Astrocyte (in vitro differentiated cells and primary cell): ENCODE data around the gene KRTAP5-5. TPM values are rescaled to one million over a fixed set of nuclear protein-coding genes. Genes with fewer than 3 reads are reported as not detected.
"Not testable (repeated sequence)": the region's sequence is repeated elsewhere in the genome, so short reads cannot be mapped to it uniquely, and the experiment has no call there.

Experiments used
- DNase-seq: peaks from one replicate; pipeline ENCODE4 v3.0.0-alpha.2; 2010; ENCODE audit warnings: low read depth
- FAIRE-seq: peaks from 2 replicates; lab custom pipeline; 2011; peaks lifted over from hg19 to GRCh38; lab: Jason Lieb, UNC
- H2AFZ ChIP-seq: 2 replicates; pipeline ENCODE4 v1.6.0; 2012; ENCODE audit warnings: low read depth, low read length, inconsistent platforms
- H3K27ac ChIP-seq: 2 replicates; pipeline ENCODE4 v1.5.1; 2011; ENCODE audit warnings: low read depth, low read length, inconsistent platforms
- H3K27me3 ChIP-seq: 2 replicates; pipeline ENCODE4 v1.6.0; 2011; ENCODE audit warnings: low read length, inconsistent platforms; ENCODE audit not compliant: insufficient read depth
- H3K36me3 ChIP-seq: 2 replicates; pipeline ENCODE4 v1.5.1; 2011; ENCODE audit warnings: low read length, inconsistent platforms; ENCODE audit not compliant: insufficient read depth
- H3K4me1 ChIP-seq: 2 replicates; pipeline ENCODE4 v1.5.1; 2011; ENCODE audit warnings: low read length, inconsistent platforms; ENCODE audit not compliant: insufficient read depth
- H3K4me2 ChIP-seq: 2 replicates; pipeline ENCODE4 v1.6.0; 2012; ENCODE audit warnings: low read length, inconsistent platforms
- H3K4me3 ChIP-seq: 2 replicates; pipeline ENCODE4 v1.5.1; 2011; ENCODE audit warnings: low read depth, mild to moderate bottlenecking, low read length, inconsistent platforms; ENCODE audit not compliant: insufficient read depth
- H3K79me2 ChIP-seq: 2 replicates; pipeline ENCODE4 v1.6.0; 2012; ENCODE audit warnings: mild to moderate bottlenecking, low read length, inconsistent platforms; ENCODE audit not compliant: insufficient read depth
- H3K9ac ChIP-seq: 2 replicates; pipeline ENCODE4 v1.6.0; 2012; ENCODE audit warnings: mild to moderate bottlenecking, low read length, inconsistent platforms
- H3K9me3 ChIP-seq: 2 replicates; pipeline ENCODE4 v1.5.1; 2012; ENCODE audit warnings: low read depth, mild to moderate bottlenecking, low read length, inconsistent platforms; ENCODE audit not compliant: insufficient read depth
- H4K20me1 ChIP-seq: 2 replicates; pipeline ENCODE4 v1.6.0; 2012; ENCODE audit warnings: low read length, inconsistent platforms; ENCODE audit not compliant: insufficient read depth
- H3K27ac Mint-ChIP-seq: one replicate; pipeline ENCODE4 v1.8.0; 2021; ENCODE audit warnings: mild to moderate bottlenecking, mixed read lengths; ENCODE audit not compliant: unreplicated experiment
- H3K27me3 Mint-ChIP-seq: one replicate; pipeline ENCODE4 v1.8.0; 2021; ENCODE audit warnings: low read depth, mixed read lengths; ENCODE audit not compliant: unreplicated experiment
- H3K36me3 Mint-ChIP-seq: one replicate; pipeline ENCODE4 v1.8.0; 2021; ENCODE audit warnings: low read depth, mixed read lengths; ENCODE audit not compliant: unreplicated experiment
- H3K4me1 Mint-ChIP-seq: one replicate; pipeline ENCODE4 v1.8.0; 2021; ENCODE audit warnings: low read depth, mixed read lengths; ENCODE audit not compliant: unreplicated experiment
- H3K4me3 Mint-ChIP-seq: one replicate; pipeline ENCODE4 v1.8.0; 2021; ENCODE audit warnings: mild to moderate bottlenecking, moderate library complexity, mixed read lengths; ENCODE audit not compliant: unreplicated experiment
- H3K9me3 Mint-ChIP-seq: one replicate; pipeline ENCODE4 v1.8.0; 2021; ENCODE audit warnings: mild to moderate bottlenecking, mixed read lengths; ENCODE audit not compliant: unreplicated experiment
- EZH2 ChIP-seq: IDR thresholded peaks from 2 replicates; pipeline ENCODE4 v1.6.1; 2012; ENCODE audit warnings: mild to moderate bottlenecking, low read length, inconsistent platforms; ENCODE audit not compliant: insufficient read depth
- total RNA-seq: library from RNA; stranded (reverse); gene quantifications from 2 replicates; pipeline ENCODE4 v1.2.1, GENCODE V29; 2021
- TF ChIP-seq, protein P1 (sequence below): IDR thresholded peaks from 2 replicates; pipeline ENCODE4 v1.5.1; 2011; ENCODE audit warnings: low read depth, mild to moderate bottlenecking, inconsistent platforms, low read length, moderate library complexity; ENCODE audit not compliant: insufficient read depth

KRTAP5-5 gene
- total RNA-seq, 1 donor from 2014 or later = not detected

DNA sequence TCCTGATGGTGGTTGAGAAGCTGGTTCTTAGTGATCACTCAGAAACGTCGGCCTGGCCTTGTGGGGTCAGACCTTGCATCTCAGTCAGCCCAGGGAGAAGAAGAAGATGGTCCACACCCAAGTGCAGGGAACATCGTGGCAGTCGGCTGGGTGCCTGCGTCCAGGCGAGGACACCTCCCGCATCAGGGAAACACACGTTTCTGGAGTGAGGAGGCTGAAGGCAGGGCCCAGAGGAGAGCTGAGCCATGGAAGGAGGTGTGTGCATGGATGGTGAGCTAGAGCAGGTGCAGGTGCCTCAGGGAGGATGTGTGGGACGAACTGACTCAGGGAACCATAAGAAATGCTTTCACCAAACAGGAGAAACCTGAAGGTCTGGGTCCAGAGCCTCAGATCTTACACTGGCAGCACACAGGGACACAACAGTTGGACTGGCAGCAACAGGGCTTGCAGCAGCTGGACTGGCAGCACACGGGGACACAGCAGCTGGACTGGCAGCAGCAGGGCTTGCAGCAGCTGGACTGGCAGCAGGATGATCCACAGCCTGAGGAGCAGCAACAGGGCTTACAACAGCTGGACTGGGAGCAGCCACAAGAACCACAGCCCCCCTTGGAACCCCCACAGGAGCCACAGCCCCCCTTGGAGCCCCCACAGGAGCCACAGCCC lies 32.1 kb upstream of the KRTAP5-5 start:
- no peaks in the 10 kb centered on the region for H4K20me1 ChIP-seq
- no peak overlapping the region for H3K4me3 Mint-ChIP-seq
- H3K9me3 ChIP-seq = no peaks in the 10 kb centered on the region
- no peaks in the 10 kb centered on the region for H3K4me1 Mint-ChIP-seq
- H3K79me2 ChIP-seq = no peaks in the 10 kb centered on the region
- no peak overlapping the region for H2AFZ ChIP-seq
- H3K27me3 ChIP-seq = peaks cover 24% of the 10 kb centered on the region
- peaks cover 73% of the 10 kb centered on the region for H3K27me3 Mint-ChIP-seq
- H3K9me3 Mint-ChIP-seq = peaks cover 2% of the 10 kb centered on the region
- H3K36me3 ChIP-seq = no peaks in the 10 kb centered on the region
- no peaks in the 10 kb centered on the region for H3K4me1 ChIP-seq
- H3K4me2 ChIP-seq = no peak overlapping the region
- H3K4me3 ChIP-seq = no peak overlapping the region
- no peak for DNase-seq
- H3K27ac ChIP-seq = no peak overlapping the region
- no peak overlapping the region for H3K9ac ChIP-seq
- TF ChIP-seq EZH2 = no peak
- TF ChIP-seq, protein P1, sequence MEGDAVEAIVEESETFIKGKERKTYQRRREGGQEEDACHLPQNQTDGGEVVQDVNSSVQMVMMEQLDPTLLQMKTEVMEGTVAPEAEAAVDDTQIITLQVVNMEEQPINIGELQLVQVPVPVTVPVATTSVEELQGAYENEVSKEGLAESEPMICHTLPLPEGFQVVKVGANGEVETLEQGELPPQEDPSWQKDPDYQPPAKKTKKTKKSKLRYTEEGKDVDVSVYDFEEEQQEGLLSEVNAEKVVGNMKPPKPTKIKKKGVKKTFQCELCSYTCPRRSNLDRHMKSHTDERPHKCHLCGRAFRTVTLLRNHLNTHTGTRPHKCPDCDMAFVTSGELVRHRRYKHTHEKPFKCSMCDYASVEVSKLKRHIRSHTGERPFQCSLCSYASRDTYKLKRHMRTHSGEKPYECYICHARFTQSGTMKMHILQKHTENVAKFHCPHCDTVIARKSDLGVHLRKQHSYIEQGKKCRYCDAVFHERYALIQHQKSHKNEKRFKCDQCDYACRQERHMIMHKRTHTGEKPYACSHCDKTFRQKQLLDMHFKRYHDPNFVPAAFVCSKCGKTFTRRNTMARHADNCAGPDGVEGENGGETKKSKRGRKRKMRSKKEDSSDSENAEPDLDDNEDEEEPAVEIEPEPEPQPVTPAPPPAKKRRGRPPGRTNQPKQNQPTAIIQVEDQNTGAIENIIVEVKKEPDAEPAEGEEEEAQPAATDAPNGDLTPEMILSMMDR = no peak
- FAIRE-seq = no peak
- H3K36me3 Mint-ChIP-seq = peaks cover 3% of the 10 kb centered on the region
- H3K27ac Mint-ChIP-seq = no peak overlapping the region

DNA sequence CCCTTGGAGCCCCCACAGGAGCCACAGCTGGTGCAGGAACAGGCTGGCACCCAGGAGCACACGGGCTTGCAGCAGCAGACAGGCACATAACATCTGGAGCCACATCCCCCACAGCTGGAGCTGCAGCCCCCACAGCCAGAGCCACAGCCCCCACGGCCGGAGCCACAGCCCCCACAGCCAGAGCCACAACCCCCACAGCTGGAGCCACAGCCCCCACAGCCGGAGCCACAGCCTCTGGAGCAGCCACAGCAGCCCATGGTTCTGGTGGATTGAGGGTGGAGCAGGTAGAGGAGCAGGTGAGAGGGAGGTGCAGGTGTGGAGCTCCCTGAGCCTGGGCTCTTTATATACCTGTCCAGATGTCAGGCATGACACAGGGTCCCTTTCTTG lies 31.6 kb upstream of the KRTAP5-5 start, which contains the start of gene KRTAP5-2:
Gene KRTAP5-2 (minus strand): TSS at position 301 of the 387 bp plus-strand sequence. CDS start 44 bp downstream, at position 257.
- Histone ChIP-seq H3K27me3 (peaks cover 26% of the 10 kb centered on the region), H3K79me2 (no peaks in the 10 kb centered on the region), H4K20me1 (no peaks in the 10 kb centered on the region), H3K9me3 (no peaks in the 10 kb centered on the region), H2AFZ (no peak within 1 kb of the TSS), H3K9ac (no peak within 1 kb of the TSS), H3K4me1 (no peaks in the 10 kb centered on the region), H3K4me2 (no peak within 1 kb of the TSS), H3K4me3 (no peak within 1 kb of the TSS), H3K36me3 (no peaks in the 10 kb centered on the region), H3K27ac (no peak within 1 kb of the TSS)
- H3K27ac Mint-ChIP-seq = no peak within 1 kb of the TSS
- H3K36me3 Mint-ChIP-seq = peaks cover 3% of the 10 kb centered on the region
- FAIRE-seq (no peak), DNase-seq (no peak)
- H3K4me3 Mint-ChIP-seq = no peak within 1 kb of the TSS
- no peak for TF ChIP-seq EZH2
- TF ChIP-seq, protein P1 = no peak
- H3K4me1 Mint-ChIP-seq = no peaks in the 10 kb centered on the region
- peaks cover 69% of the 10 kb centered on the region for H3K27me3 Mint-ChIP-seq
- H3K9me3 Mint-ChIP-seq = peaks cover 2% of the 10 kb centered on the region

DNA sequence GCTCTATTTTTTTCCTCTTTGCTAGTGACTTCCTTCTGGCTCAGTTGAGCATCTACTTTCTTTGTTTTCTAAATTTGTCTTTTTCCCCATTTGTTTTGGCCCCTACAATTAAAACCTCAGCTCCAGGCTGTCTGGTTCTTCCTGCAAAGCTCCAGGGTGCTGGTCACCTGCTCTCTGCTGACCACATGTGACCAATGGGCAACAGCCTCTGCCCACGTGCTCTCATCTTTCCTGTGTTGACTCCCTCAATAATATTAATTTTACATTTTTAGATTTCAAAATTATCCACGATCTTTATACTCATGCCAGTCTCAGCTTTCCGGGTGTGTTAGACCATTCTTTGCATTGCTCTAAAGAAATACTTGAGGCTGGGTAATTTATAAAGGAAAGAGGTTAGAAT lies 31.2 kb upstream of the KRTAP5-5 start:
- H3K4me3 Mint-ChIP-seq, H3K9me3 Mint-ChIP-seq, H3K36me3 ChIP-seq, H3K27ac ChIP-seq, H3K27ac Mint-ChIP-seq, H3K79me2 ChIP-seq, H3K4me1 Mint-ChIP-seq, H3K36me3 Mint-ChIP-seq, H3K4me3 ChIP-seq, H3K9me3 ChIP-seq, FAIRE-seq, H2AFZ ChIP-seq, H3K4me2 ChIP-seq, DNase-seq, H3K9ac ChIP-seq, H4K20me1 ChIP-seq, H3K4me1 ChIP-seq: not testable (repeated sequence)
- H3K27me3 ChIP-seq = peaks cover 29% of the 10 kb centered on the region
- peaks cover 69% of the 10 kb centered on the region for H3K27me3 Mint-ChIP-seq
